ENCODE measurements around the gene PTTG1IP.
A peak's percentile ranks its signal among the peaks of the same experiment; 100 is the strongest.

PTTG1IP gene, protein sequence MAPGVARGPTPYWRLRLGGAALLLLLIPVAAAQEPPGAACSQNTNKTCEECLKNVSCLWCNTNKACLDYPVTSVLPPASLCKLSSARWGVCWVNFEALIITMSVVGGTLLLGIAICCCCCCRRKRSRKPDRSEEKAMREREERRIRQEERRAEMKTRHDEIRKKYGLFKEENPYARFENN

DNA sequence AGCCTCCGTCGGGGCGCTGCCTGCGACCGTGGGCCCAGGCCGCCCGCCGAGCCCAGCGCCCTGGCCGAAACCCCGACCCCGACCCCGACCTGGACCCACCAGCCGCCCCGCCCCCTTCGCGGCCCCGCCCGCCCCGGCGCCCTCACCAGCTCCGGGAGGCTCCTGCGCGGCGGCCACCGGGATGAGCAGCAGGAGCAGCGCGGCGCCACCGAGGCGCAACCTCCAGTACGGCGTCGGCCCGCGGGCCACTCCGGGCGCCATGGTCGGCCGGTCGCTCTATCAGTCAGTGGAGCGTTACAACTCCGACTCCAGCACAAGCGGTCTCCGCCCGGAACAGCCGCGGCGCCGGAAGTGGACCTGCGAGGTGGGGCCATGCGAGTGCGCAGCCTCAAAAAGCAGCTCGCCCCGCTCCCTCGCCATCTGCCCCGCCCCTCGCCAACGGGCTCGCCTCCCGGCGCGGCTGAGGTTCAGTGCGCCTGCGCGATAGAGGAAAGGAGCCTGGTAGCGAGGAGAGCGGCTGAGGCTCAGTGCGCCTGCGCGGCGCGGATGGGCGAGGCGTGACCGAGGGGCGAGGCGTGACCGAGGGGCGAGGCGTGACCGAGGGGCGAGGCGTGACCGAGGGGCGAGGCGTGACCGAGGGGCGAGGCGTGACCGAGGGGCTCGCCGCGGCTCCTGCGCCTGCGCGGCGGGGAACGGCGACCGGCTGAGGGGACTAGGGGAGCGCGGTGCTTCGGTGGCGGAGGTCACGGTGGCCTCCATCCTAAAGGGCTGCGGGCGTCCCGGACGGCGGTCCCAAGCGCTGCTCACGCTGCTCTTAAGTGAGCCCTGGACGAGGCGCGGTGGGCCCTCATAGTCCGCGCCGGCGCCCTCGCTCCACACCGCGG is at the start of gene PTTG1IP:
Gene PTTG1IP, minus strand, starts transcription at position 335 of the 884 bp plus-strand sequence. Its CDS starts 74 bp downstream, at position 261.
- CTCF ChIA-PET: interaction anchor here (0.6 to 1.1 kb wide), 5 partner anchors 20 to 392 kb away, joined by 3 to 4 read pairs (median 3); no protein-coding TSS in a partner anchor
- no peaks in the 10 kb centered on the region; a peak in 1 of 3 replicates for H3K36me3 ChIP-seq (ENCODE audit: control insufficient read depth in 2 of 2, insufficient read depth in 1 of 2, low read length in 2 of 2)
- H3K27ac ChIP-seq (ENCODE audit: extremely low read depth, low read depth, low read length): peak within 1 kb of the TSS; percentile 65
- POLR2A ChIA-PET: interaction anchor here (0.5 to 2.2 kb wide), 29 partner anchors 10 to 980 kb away, joined by 3 to 22 read pairs (median 4); partner anchors contain the start of genes POFUT2, SLX9, SUMO3 and UBE2G2
- H3K9me3 ChIP-seq (ENCODE audit: control insufficient read depth, insufficient read depth, low read depth, low read length): no peaks in the 10 kb centered on the region
- peak within 1 kb of the TSS; percentile 79 for H3K4me3 ChIP-seq (ENCODE audit: low read depth, low read length)
- peaks cover 28% of the 10 kb centered on the region for H3K4me1 ChIP-seq (ENCODE audit: control insufficient read depth, insufficient read depth, low read length)
- 0 out of 2 replicates have a peak, but pooled peaks have one; percentile 30 for TF ChIP-seq ZNF660 (tag by site-specific recombination; IDR thresholded peaks at IDR 0.05)
- peak; percentile 28; the same call in 1 of the 2 replicates for TF ChIP-seq ZNF335 (tag by site-specific recombination; conservative IDR thresholded peaks at IDR 0.05)
- peak; percentile 97 for TF ChIP-seq ZFP69B (tag by site-specific recombination; IDR thresholded peaks at IDR 0.05)
- no peak for TF ChIP-seq ZNF391 (tag by site-specific recombination; IDR thresholded peaks at IDR 0.05; ENCODE audit: borderline replicate concordance, low read depth)
- TF ChIP-seq ZBTB48 (tag by site-specific recombination; IDR thresholded peaks at IDR 0.05): peak; percentile 41; the same call in 1 of the 2 replicates
- 0 out of 2 replicates have a peak, but pooled peaks have one; percentile 38 for TF ChIP-seq ZNF184 (tag by site-specific recombination; IDR thresholded peaks at IDR 0.05)
- TF ChIP-seq, protein P1, sequence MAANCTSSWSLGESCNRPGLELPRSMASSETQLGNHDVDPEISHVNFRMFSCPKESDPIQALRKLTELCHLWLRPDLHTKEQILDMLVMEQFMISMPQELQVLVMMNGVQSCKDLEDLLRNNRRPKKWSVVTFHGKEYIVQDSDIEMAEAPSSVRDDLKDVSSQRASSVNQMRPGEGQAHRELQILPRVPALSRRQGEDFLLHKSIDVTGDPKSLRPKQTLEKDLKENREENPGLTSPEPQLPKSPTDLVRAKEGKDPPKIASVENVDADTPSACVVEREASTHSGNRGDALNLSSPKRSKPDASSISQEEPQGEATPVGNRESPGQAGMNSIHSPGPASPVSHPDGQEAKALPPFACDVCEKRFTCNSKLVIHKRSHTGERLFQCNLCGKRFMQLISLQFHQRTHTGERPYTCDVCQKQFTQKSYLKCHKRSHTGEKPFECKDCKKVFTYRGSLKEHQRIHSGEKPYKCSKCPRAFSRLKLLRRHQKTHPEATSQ (tag by site-specific recombination; IDR thresholded peaks at IDR 0.05): 0 out of 2 replicates have a peak, but pooled peaks have one; percentile 83
- peak; percentile 89 for TF ChIP-seq ZNF785 (tag by site-specific recombination; IDR thresholded peaks at IDR 0.05)
- peak; percentile 68; the same call in 1 of the 2 replicates for TF ChIP-seq KLF8 (tag by site-specific recombination; IDR thresholded peaks at IDR 0.05)
- TF ChIP-seq, protein P2, sequence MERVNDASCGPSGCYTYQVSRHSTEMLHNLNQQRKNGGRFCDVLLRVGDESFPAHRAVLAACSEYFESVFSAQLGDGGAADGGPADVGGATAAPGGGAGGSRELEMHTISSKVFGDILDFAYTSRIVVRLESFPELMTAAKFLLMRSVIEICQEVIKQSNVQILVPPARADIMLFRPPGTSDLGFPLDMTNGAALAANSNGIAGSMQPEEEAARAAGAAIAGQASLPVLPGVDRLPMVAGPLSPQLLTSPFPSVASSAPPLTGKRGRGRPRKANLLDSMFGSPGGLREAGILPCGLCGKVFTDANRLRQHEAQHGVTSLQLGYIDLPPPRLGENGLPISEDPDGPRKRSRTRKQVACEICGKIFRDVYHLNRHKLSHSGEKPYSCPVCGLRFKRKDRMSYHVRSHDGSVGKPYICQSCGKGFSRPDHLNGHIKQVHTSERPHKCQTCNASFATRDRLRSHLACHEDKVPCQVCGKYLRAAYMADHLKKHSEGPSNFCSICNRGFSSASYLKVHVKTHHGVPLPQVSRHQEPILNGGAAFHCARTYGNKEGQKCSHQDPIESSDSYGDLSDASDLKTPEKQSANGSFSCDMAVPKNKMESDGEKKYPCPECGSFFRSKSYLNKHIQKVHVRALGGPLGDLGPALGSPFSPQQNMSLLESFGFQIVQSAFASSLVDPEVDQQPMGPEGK (tag by site-specific recombination; IDR thresholded peaks at IDR 0.05): no peak
- no peak for TF ChIP-seq ZNF626 (tag by site-specific recombination; IDR thresholded peaks at IDR 0.05)
- peak; percentile 82 for TF ChIP-seq ZNF561 (tag by site-specific recombination; IDR thresholded peaks at IDR 0.05; ENCODE audit: borderline replicate concordance)
- TF ChIP-seq, protein P3, sequence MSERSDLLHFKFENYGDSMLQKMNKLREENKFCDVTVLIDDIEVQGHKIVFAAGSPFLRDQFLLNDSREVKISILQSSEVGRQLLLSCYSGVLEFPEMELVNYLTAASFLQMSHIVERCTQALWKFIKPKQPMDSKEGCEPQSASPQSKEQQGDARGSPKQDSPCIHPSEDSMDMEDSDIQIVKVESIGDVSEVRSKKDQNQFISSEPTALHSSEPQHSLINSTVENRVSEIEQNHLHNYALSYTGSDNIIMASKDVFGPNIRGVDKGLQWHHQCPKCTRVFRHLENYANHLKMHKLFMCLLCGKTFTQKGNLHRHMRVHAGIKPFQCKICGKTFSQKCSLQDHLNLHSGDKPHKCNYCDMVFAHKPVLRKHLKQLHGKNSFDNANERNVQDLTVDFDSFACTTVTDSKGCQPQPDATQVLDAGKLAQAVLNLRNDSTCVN (tag by site-specific recombination; optimal IDR thresholded peaks at IDR 0.05): peak; percentile 94
- TF ChIP-seq ZBTB8A (tag by site-specific recombination; IDR thresholded peaks at IDR 0.05): peak; percentile 70
- TF ChIP-seq ZNF548 (tag by site-specific recombination; IDR thresholded peaks at IDR 0.05): no peak
- no peak for TF ChIP-seq SCRT2 (tag by site-specific recombination; IDR thresholded peaks at IDR 0.05)
- TF ChIP-seq, protein P4, sequence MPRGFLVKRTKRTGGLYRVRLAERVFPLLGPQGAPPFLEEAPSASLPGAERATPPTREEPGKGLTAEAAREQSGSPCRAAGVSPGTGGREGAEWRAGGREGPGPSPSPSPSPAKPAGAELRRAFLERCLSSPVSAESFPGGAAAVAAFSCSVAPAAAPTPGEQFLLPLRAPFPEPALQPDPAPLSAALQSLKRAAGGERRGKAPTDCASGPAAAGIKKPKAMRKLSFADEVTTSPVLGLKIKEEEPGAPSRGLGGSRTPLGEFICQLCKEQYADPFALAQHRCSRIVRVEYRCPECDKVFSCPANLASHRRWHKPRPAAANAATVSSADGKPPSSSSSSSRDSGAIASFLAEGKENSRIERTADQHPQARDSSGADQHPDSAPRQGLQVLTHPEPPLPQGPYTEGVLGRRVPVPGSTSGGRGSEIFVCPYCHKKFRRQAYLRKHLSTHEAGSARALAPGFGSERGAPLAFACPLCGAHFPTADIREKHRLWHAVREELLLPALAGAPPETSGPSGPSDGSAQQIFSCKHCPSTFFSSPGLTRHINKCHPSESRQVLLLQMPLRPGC (tag by site-specific recombination; IDR thresholded peaks at IDR 0.05): no peak
- no peak for TF ChIP-seq ZNF394 (tag by site-specific recombination; IDR thresholded peaks at IDR 0.05; ENCODE audit: borderline replicate concordance)
- TF ChIP-seq ZNF596 (tag by site-specific recombination; IDR thresholded peaks at IDR 0.05): peak; percentile 16; the same call in 1 of the 2 replicates
- no peak for TF ChIP-seq ZNF24 (tag by site-specific recombination; IDR thresholded peaks at IDR 0.05)
- TF ChIP-seq ZNF138 (tag by site-specific recombination; IDR thresholded peaks at IDR 0.05; ENCODE audit: borderline replicate concordance): no peak
- TF ChIP-seq, protein P5, sequence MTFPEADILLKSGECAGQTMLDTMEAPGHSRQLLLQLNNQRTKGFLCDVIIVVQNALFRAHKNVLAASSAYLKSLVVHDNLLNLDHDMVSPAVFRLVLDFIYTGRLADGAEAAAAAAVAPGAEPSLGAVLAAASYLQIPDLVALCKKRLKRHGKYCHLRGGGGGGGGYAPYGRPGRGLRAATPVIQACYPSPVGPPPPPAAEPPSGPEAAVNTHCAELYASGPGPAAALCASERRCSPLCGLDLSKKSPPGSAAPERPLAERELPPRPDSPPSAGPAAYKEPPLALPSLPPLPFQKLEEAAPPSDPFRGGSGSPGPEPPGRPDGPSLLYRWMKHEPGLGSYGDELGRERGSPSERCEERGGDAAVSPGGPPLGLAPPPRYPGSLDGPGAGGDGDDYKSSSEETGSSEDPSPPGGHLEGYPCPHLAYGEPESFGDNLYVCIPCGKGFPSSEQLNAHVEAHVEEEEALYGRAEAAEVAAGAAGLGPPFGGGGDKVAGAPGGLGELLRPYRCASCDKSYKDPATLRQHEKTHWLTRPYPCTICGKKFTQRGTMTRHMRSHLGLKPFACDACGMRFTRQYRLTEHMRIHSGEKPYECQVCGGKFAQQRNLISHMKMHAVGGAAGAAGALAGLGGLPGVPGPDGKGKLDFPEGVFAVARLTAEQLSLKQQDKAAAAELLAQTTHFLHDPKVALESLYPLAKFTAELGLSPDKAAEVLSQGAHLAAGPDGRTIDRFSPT (tag by site-specific recombination; IDR thresholded peaks at IDR 0.05): no peak
- TF ChIP-seq, protein P6, sequence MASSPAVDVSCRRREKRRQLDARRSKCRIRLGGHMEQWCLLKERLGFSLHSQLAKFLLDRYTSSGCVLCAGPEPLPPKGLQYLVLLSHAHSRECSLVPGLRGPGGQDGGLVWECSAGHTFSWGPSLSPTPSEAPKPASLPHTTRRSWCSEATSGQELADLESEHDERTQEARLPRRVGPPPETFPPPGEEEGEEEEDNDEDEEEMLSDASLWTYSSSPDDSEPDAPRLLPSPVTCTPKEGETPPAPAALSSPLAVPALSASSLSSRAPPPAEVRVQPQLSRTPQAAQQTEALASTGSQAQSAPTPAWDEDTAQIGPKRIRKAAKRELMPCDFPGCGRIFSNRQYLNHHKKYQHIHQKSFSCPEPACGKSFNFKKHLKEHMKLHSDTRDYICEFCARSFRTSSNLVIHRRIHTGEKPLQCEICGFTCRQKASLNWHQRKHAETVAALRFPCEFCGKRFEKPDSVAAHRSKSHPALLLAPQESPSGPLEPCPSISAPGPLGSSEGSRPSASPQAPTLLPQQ (tag by site-specific recombination; IDR thresholded peaks at IDR 0.05): peak; percentile 99
- TF ChIP-seq, protein P7, sequence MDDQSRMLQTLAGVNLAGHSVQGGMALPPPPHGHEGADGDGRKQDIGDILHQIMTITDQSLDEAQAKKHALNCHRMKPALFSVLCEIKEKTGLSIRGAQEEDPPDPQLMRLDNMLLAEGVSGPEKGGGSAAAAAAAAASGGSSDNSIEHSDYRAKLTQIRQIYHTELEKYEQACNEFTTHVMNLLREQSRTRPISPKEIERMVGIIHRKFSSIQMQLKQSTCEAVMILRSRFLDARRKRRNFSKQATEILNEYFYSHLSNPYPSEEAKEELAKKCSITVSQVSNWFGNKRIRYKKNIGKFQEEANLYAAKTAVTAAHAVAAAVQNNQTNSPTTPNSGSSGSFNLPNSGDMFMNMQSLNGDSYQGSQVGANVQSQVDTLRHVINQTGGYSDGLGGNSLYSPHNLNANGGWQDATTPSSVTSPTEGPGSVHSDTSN (CRISPR knock-in tag; IDR thresholded peaks at IDR 0.05): peak; percentile 81

Measured in HEK293 (cell line).